GM11168 (cell line): ENCODE measurements around the gene SLC22A2.

Experiments
- in situ Hi-C: fragments of 300-500 bp; cut with MboI; formaldehyde crosslinking; loops from one replicate; pipeline ENCODE4 v1.12.0; 2022; ENCODE audit warnings: low sequenced_read_pairs; ENCODE audit not compliant: unreplicated experiment

SLC22A2 gene

GRCh38 chr6:160221423-160221822 is 37.2 kb downstream of the SLC22A2 start:
- in situ Hi-C loops, result no loop called here

GRCh38 chr6:160218810-160219209 is 39.8 kb downstream of the SLC22A2 start:
- in situ Hi-C loops, result no loop called here

GRCh38 chr6:160217863-160218262 is 40.8 kb downstream of the SLC22A2 start:
- in situ Hi-C loops, result no loop called here

GRCh38 chr6:160217073-160217472 is 41.5 kb downstream of the SLC22A2 start:
- in situ Hi-C loops, result no loop called here

GRCh38 chr6:160215232-160215631 is 43.4 kb downstream of the SLC22A2 start:
- in situ Hi-C loops, result no loop called here

- in situ Hi-C loops, result no loop called here
Observed at GRCh38 chr6:160207618-160208017, 51.0 kb downstream of the SLC22A2 start.

- in situ Hi-C loops, result no loop called here
Observed at GRCh38 chr6:160204710-160205109, 53.9 kb downstream of the SLC22A2 start.

GRCh38 chr6:160203953-160204352 is 54.7 kb downstream of the SLC22A2 start:
- in situ Hi-C loops, result no loop called here

GRCh38 chr6:160203522-160203921 is 55.1 kb downstream of the SLC22A2 start:
- in situ Hi-C loops, result no loop called here

GRCh38 chr6:160203076-160203475 is 55.5 kb downstream of the SLC22A2 start:
- in situ Hi-C loops, result no loop called here

GRCh38 chr6:160202411-160202810 is 56.2 kb downstream of the SLC22A2 start:
- in situ Hi-C loops, result no loop called here

GRCh38 chr6:160201061-160201460 is 57.6 kb downstream of the SLC22A2 start:
- in situ Hi-C loops, result no loop called here

- in situ Hi-C loops, result no loop called here
Observed at GRCh38 chr6:160198606-160199211, 59.9 kb downstream of the SLC22A2 start.

GRCh38 chr6:160197662-160198061 is 61.0 kb downstream of the SLC22A2 start:
- in situ Hi-C loops, result no loop called here

GRCh38 chr6:160194808-160195207 is 63.8 kb downstream of the SLC22A2 start:
- in situ Hi-C loops, result no loop called here

GRCh38 chr6:160192840-160193239 is 65.8 kb downstream of the SLC22A2 start:
- in situ Hi-C loops, result no loop called here

GRCh38 chr6:160190973-160191372 is 67.6 kb downstream of the SLC22A2 start:
- in situ Hi-C loops, result no loop called here

- in situ Hi-C loops, result no loop called here
Observed at GRCh38 chr6:160190081-160190480, 68.5 kb downstream of the SLC22A2 start.

- in situ Hi-C loops, result no loop called here
Observed at GRCh38 chr6:160188773-160189172, 69.8 kb downstream of the SLC22A2 start.

GRCh38 chr6:160180706-160181105 is 77.9 kb downstream of the SLC22A2 start:
- in situ Hi-C loops, result no loop called here

GRCh38 chr6:160178271-160178670 is 80.3 kb downstream of the SLC22A2 start:
- in situ Hi-C loops, result no loop called here

- in situ Hi-C loops, result no loop called here
Observed at GRCh38 chr6:160177220-160177619, 81.4 kb downstream of the SLC22A2 start.

- in situ Hi-C loops, result no loop called here
Observed at GRCh38 chr6:160174681-160175080, 83.9 kb downstream of the SLC22A2 start.
